ENCODE measurements around the gene AZU1.

AZU1 gene

GRCh38 chr19:827710-828321, at the start of gene AZU1:
AZU1 (plus strand) TSS chr19:827837; CDS start chr19:827847, 10 bp downstream.
- in situ Hi-C loops (cut with HindIII; ENCODE audit: low pct_ligation_motif_present, low pct_unique_long_range_greater_than_20kb, low sequenced_read_pairs) = no loop called here
- DNase-seq = no peak

- peak; percentile 51 for DNase-seq
- in situ Hi-C loops (cut with HindIII; ENCODE audit: low pct_ligation_motif_present, low pct_unique_long_range_greater_than_20kb, low sequenced_read_pairs) = no loop called here
Observed at GRCh38 chr19:778910-779653, 48.6 kb upstream of the AZU1 start.

- in situ Hi-C loops (cut with HindIII; ENCODE audit: low pct_ligation_motif_present, low pct_unique_long_range_greater_than_20kb, low sequenced_read_pairs) = no loop called here
- DNase-seq = no peak
Observed at GRCh38 chr19:780935-781334, 46.7 kb upstream of the AZU1 start.

GRCh38 chr19:781800-782184, 45.8 kb upstream of the AZU1 start:
- DNase-seq = no peak
- in situ Hi-C loops (cut with HindIII; ENCODE audit: low pct_ligation_motif_present, low pct_unique_long_range_greater_than_20kb, low sequenced_read_pairs) = no loop called here

- in situ Hi-C loops (cut with HindIII; ENCODE audit: low pct_ligation_motif_present, low pct_unique_long_range_greater_than_20kb, low sequenced_read_pairs) = no loop called here
- DNase-seq = peak; percentile 76
Observed at GRCh38 chr19:782185-782877, 45.3 kb upstream of the AZU1 start.

GRCh38 chr19:782878-783668, 44.6 kb upstream of the AZU1 start:
- DNase-seq = peak; percentile 26
- in situ Hi-C loops (cut with HindIII; ENCODE audit: low pct_ligation_motif_present, low pct_unique_long_range_greater_than_20kb, low sequenced_read_pairs) = no loop called here

- DNase-seq = no peak
- in situ Hi-C loops (cut with HindIII; ENCODE audit: low pct_ligation_motif_present, low pct_unique_long_range_greater_than_20kb, low sequenced_read_pairs) = no loop called here
Observed at GRCh38 chr19:784541-784940, 43.1 kb upstream of the AZU1 start.

GRCh38 chr19:787536-787935, 40.1 kb upstream of the AZU1 start:
- no peak for DNase-seq
- in situ Hi-C loops (cut with HindIII; ENCODE audit: low pct_ligation_motif_present, low pct_unique_long_range_greater_than_20kb, low sequenced_read_pairs) = no loop called here

- in situ Hi-C loops (cut with HindIII; ENCODE audit: low pct_ligation_motif_present, low pct_unique_long_range_greater_than_20kb, low sequenced_read_pairs) = no loop called here
- no peak for DNase-seq
Observed at GRCh38 chr19:788686-788982, 39.0 kb upstream of the AZU1 start.

- no peak for DNase-seq
- in situ Hi-C loops (cut with HindIII; ENCODE audit: low pct_ligation_motif_present, low pct_unique_long_range_greater_than_20kb, low sequenced_read_pairs) = no loop called here
Observed at GRCh38 chr19:788983-789700, 38.5 kb upstream of the AZU1 start.

- in situ Hi-C loops (cut with HindIII; ENCODE audit: low pct_ligation_motif_present, low pct_unique_long_range_greater_than_20kb, low sequenced_read_pairs) = no loop called here
- DNase-seq = no peak
Observed at GRCh38 chr19:789701-790060, 38.0 kb upstream of the AZU1 start.

GRCh38 chr19:791007-791566, 36.5 kb upstream of the AZU1 start:
- DNase-seq = no peak
- in situ Hi-C loops (cut with HindIII; ENCODE audit: low pct_ligation_motif_present, low pct_unique_long_range_greater_than_20kb, low sequenced_read_pairs) = no loop called here

- no peak for DNase-seq
- in situ Hi-C loops (cut with HindIII; ENCODE audit: low pct_ligation_motif_present, low pct_unique_long_range_greater_than_20kb, low sequenced_read_pairs) = no loop called here
Observed at GRCh38 chr19:791567-792305, 35.9 kb upstream of the AZU1 start.

- no peak for DNase-seq
- in situ Hi-C loops (cut with HindIII; ENCODE audit: low pct_ligation_motif_present, low pct_unique_long_range_greater_than_20kb, low sequenced_read_pairs) = no loop called here
Observed at GRCh38 chr19:792306-792885, 35.2 kb upstream of the AZU1 start.

- in situ Hi-C loops (cut with HindIII; ENCODE audit: low pct_ligation_motif_present, low pct_unique_long_range_greater_than_20kb, low sequenced_read_pairs) = no loop called here
- DNase-seq = no peak
Observed at GRCh38 chr19:793806-794205, 33.8 kb upstream of the AZU1 start.

GRCh38 chr19:795073-795611, 32.5 kb upstream of the AZU1 start:
- DNase-seq = no peak
- in situ Hi-C loops (cut with HindIII; ENCODE audit: low pct_ligation_motif_present, low pct_unique_long_range_greater_than_20kb, low sequenced_read_pairs) = no loop called here

All from ACHN (cell line).